GM18505 (cell line): ENCODE results near the gene SFTPB.
A peak's percentile ranks its signal among the peaks of the same experiment; 100 is the strongest.

Source experiments
- ATAC-seq: cut with Tn5 transposase; IDR thresholded peaks from one replicate; pipeline ENCODE4 v1.9.1; 2021; ENCODE audit not compliant: unreplicated experiment
- POLR2A ChIP-seq: IDR thresholded peaks from 4 replicates; pipeline ENCODE4 v1.6.1; 2011; ENCODE audit warnings: borderline replicate concordance; ENCODE audit not compliant: insufficient read depth, insufficient read length; ENCODE audit errors: extremely low read depth

Gene SFTPB

DNA sequence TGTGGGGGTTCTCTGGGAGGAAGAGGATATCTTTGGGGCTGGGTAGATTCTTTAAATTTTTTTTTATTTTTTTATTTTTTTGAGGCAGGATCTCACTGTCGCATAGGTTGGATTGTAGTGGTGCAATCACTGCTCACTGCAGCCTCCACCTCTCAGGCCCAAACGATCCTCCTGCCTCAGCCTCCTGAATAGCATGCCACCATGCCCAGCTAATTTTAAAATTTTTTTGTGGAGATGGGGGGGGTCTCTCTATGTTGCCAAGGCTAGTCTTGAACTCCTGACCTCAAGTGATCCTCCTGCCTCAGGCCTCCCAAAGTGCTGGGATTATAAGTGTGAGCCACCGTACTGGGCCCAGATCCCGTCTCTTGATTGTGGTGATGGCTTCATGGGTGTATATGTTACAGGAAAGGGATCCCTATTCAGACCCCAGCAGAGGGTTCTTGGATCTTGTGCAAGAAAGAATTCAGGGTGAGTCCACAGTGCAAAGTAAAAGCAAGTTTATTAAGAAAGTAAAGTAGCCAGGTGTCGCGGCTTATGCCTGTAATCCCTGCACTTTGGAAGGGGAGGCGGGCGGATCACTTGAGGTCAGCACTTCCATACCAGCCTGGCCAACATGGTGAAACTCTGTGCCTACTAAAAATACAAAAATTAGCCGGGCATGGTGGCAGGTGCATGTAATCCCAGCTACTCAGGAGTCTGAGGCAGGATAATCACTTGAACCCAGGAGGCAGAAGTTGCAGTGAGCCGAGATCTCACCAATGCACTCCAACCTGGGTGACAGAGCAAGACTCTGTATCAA is 54.1 kb downstream of the SFTPB start:
- no peak for TF ChIP-seq POLR2A
- ATAC-seq, result no peak

DNA sequence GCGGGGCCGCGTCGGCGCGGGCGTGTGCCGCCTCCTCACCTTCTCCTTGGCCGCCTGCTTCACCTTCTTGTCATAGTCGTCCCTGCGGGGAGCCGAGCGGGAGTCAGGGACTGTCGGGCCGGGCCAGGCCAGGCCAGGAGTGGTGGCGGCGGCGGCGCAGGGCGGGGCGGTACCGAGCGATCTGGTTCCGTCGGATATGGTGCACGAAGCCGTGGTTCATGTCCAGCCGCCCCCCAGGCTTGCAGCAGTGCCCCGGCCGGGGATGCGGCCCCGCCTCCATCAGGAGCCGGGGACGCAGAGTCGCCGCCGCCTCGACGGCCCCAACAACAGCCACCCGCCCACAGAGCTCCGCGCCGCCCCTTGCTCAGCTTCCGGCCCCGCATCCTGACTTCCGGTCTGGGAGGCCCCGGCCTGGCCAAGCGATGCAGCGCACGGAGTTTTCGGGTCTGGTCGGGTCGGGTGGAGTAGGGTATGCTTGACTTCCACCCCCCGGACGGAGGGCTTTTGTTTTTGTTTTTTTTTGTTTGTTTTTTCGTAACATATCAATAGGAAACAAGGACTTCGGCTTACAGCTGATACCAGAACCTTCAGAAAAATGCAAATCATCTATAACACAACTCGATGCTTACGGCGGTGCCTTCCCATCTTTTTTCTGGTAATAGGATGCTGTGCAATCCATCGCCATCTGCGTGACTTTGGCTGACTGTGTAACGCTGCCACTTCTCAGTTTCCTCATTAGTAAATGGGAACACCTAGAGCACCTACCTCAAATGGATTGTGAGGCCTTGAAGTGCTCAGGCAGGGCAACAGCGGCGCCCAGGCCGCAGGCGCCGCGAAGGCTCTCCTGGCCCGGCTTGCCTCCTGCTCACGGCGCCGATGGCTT is 56.1 kb downstream of the SFTPB start, which contains the start of gene C2orf68:
Gene C2orf68, minus strand, starts transcription at position 362 of the 883 bp plus-strand sequence. Its CDS starts 82 bp downstream, at position 280.
- ATAC-seq, result peak; percentile 71
- peak; percentile 86 for TF ChIP-seq POLR2A

DNA sequence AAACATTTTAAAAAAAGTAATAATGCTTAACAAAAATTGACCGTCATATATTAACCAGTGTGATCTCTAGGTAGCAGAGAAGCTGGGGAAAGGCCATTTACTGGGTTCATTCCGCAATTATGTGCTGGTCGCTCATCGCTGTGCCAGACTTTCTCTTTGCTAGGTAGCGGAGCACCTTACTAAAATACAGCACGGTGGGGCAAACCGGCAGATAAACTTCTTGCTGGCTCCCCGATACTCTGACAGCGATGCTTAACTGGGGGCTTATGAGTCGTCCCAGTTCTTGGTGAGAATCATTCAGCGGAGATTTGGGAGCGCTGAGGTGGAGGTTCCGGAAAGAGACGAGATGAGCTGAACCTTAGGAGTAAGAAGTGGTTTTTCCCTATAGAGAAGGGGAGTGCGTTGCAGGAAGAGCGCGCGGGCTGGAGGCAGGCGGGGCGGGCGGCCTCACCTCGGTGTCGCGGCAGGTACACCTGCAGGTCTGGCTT is 56.7 kb downstream of the SFTPB start:
- no peak for TF ChIP-seq POLR2A
- no peak for ATAC-seq
